ENCODE results near the gene CAMKK1. TPM values are rescaled to one million over a fixed set of nuclear protein-coding genes. Genes with fewer than 3 reads are reported as not detected.

Gene CAMKK1
- total RNA-seq, 1 experiment from 2014 or later: 16.3 TPM

- DNase-seq: no peak
- H3F3A ChIP-seq (ENCODE audit: insufficient read depth, low read depth): no peaks in the 10 kb centered on the region
- no peak overlapping the region for H3K4me2 ChIP-seq
- TF ChIP-seq EZH2 (IDR thresholded peaks at IDR 0.05; ENCODE audit: low read depth) (no peak), CTCF (conservative IDR thresholded peaks at IDR 0.05) (no peak)
- H3K9me3 ChIP-seq (ENCODE audit: insufficient read depth, low read depth): no peaks in the 10 kb centered on the region
- no peaks in the 10 kb centered on the region for H3K27me3 ChIP-seq (ENCODE audit: insufficient read depth, low read depth)
- no peak overlapping the region for H3K27ac ChIP-seq
- POLR2A ChIA-PET (ENCODE audit: unreplicated experiment): no interaction called here
- no peaks in the 10 kb centered on the region for H4K20me1 ChIP-seq (ENCODE audit: insufficient read depth)
- no peak overlapping the region for H2AFZ ChIP-seq
- no peaks in the 10 kb centered on the region for H3K4me1 ChIP-seq (replicated peaks; ENCODE audit: insufficient read depth)
- H3K4me3 ChIP-seq: no peak overlapping the region
- H3K9me2 ChIP-seq (ENCODE audit: insufficient read depth): no peaks in the 10 kb centered on the region
- CTCF ChIA-PET: interaction anchor here (1.5 kb wide), 1 partner anchor 16 kb away, joined by 4 read pairs; the partner anchor contains the start of gene NCBP3
- H3K36me3 ChIP-seq (ENCODE audit: low read depth): no peaks in the 10 kb centered on the region
- no peaks in the 10 kb centered on the region for H3K79me2 ChIP-seq (ENCODE audit: low read depth)
- no TSS peak for BruUV-seq (replicated peaks)
- intact Hi-C loops (cut with micrococcal nuclease; ENCODE audit: unreplicated experiment): loop anchor here (2.0 to 5.0 kb wide), 2 partner anchors 213 to 550 kb away; no protein-coding TSS in a partner anchor
Measured at GRCh38 chr17:3861761-3862681, 30.8 kb downstream of the CAMKK1 start.

- Histone ChIP-seq H3K27ac (no peak overlapping the region), H3K9me2 (ENCODE audit: insufficient read depth) (no peaks in the 10 kb centered on the region), H3F3A (ENCODE audit: insufficient read depth, low read depth) (no peaks in the 10 kb centered on the region), H3K27me3 (ENCODE audit: insufficient read depth, low read depth) (no peaks in the 10 kb centered on the region), H3K36me3 (ENCODE audit: low read depth) (no peaks in the 10 kb centered on the region), H3K4me1 (replicated peaks; ENCODE audit: insufficient read depth) (no peaks in the 10 kb centered on the region), H4K20me1 (ENCODE audit: insufficient read depth) (no peaks in the 10 kb centered on the region), H3K79me2 (ENCODE audit: low read depth) (no peaks in the 10 kb centered on the region), H3K4me3 (no peak overlapping the region), H2AFZ (no peak overlapping the region), H3K4me2 (no peak overlapping the region), H3K9me3 (ENCODE audit: insufficient read depth, low read depth) (no peaks in the 10 kb centered on the region)
- TF ChIP-seq CTCF (conservative IDR thresholded peaks at IDR 0.05) (no peak), EZH2 (IDR thresholded peaks at IDR 0.05; ENCODE audit: low read depth) (no peak)
- ChIA-PET POLR2A (ENCODE audit: unreplicated experiment) (no interaction called here), CTCF (no interaction called here)
- intact Hi-C loops (cut with micrococcal nuclease; ENCODE audit: unreplicated experiment): loop anchor here (5.0 kb wide), 1 partner anchor 551 kb away; no protein-coding TSS in a partner anchor
- BruUV-seq (replicated peaks): no TSS peak
- no peak for DNase-seq
Measured at GRCh38 chr17:3860939-3861700, 31.7 kb downstream of the CAMKK1 start.

GRCh38 chr17:3859940-3860339 is 32.9 kb downstream of the CAMKK1 start:
- Histone ChIP-seq H3K27ac (no peak overlapping the region), H2AFZ (no peak overlapping the region), H3K27me3 (ENCODE audit: insufficient read depth, low read depth) (no peaks in the 10 kb centered on the region), H3K79me2 (ENCODE audit: low read depth) (no peaks in the 10 kb centered on the region), H4K20me1 (ENCODE audit: insufficient read depth) (no peaks in the 10 kb centered on the region), H3K9me2 (ENCODE audit: insufficient read depth) (no peaks in the 10 kb centered on the region), H3K9me3 (ENCODE audit: insufficient read depth, low read depth) (no peaks in the 10 kb centered on the region), H3K4me2 (no peak overlapping the region), H3K4me3 (no peak overlapping the region), H3K36me3 (ENCODE audit: low read depth) (no peaks in the 10 kb centered on the region), H3K4me1 (replicated peaks; ENCODE audit: insufficient read depth) (no peaks in the 10 kb centered on the region), H3F3A (ENCODE audit: insufficient read depth, low read depth) (no peaks in the 10 kb centered on the region)
- ChIA-PET CTCF (no interaction called here), POLR2A (ENCODE audit: unreplicated experiment) (interaction anchor here (0.8 kb wide), 1 partner anchor 167 kb away, joined by 8 read pairs; no protein-coding TSS in a partner anchor)
- intact Hi-C loops (cut with micrococcal nuclease; ENCODE audit: unreplicated experiment): loop anchor here (5.0 kb wide), 1 partner anchor 552 kb away; no protein-coding TSS in a partner anchor
- DNase-seq: no peak
- no TSS peak for BruUV-seq (replicated peaks)
- no peak for TF ChIP-seq EZH2 (IDR thresholded peaks at IDR 0.05; ENCODE audit: low read depth)
- TF ChIP-seq CTCF (conservative IDR thresholded peaks at IDR 0.05): no peak
